ENCODE data around the gene CAMTA1.

DNA sequence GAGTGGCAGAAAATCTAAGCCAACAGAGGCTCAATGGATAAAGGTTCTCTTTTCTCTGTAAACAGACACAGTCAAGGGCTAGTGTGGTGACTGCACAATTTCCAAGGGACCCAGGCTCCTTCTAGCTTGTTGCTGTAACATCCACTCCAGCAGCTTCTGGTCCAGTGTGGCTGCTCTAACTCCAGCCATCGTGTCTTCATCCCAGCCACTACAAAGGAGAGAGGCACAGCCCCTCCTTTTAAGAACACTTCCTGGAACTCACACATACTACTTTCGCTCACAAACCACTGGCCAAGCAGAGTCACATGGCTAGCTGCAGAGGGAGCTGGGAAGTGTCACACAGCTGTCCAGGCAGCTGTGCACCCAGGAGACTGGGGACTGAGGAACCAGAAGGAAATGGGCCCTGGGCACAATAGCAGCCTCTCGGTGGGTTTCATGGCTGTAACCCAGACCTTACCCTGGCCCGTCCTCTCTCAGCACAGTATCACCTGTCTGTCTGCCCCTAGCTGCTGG lies 797.3 kb downstream of the CAMTA1 start:
- TF ChIP-seq POLR2AphosphoS5 (IDR thresholded peaks at IDR 0.05) (no peak), POLR2A (IDR thresholded peaks at IDR 0.05) (no peak), EP300 (IDR thresholded peaks at IDR 0.05) (no peak)
- TF ChIP-seq, protein P1, sequence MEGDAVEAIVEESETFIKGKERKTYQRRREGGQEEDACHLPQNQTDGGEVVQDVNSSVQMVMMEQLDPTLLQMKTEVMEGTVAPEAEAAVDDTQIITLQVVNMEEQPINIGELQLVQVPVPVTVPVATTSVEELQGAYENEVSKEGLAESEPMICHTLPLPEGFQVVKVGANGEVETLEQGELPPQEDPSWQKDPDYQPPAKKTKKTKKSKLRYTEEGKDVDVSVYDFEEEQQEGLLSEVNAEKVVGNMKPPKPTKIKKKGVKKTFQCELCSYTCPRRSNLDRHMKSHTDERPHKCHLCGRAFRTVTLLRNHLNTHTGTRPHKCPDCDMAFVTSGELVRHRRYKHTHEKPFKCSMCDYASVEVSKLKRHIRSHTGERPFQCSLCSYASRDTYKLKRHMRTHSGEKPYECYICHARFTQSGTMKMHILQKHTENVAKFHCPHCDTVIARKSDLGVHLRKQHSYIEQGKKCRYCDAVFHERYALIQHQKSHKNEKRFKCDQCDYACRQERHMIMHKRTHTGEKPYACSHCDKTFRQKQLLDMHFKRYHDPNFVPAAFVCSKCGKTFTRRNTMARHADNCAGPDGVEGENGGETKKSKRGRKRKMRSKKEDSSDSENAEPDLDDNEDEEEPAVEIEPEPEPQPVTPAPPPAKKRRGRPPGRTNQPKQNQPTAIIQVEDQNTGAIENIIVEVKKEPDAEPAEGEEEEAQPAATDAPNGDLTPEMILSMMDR (IDR thresholded peaks at IDR 0.05), result no peak
